Right cardiac atrium (tissue), 5 donors: ENCODE data around the gene CACNA2D1. TPM values are rescaled to one million over a fixed set of nuclear protein-coding genes. Genes with fewer than 3 reads are reported as not detected.

Experiments
- ATAC-seq, 2 donors: fragments of 200-7000 bp; cut with Tn5 transposase; one replicate each; pipeline versions ENCODE4 v1.8.0 to v1.9.1; 2020; ENCODE audit warnings: moderate library complexity in 2 of 2, mild to moderate bottlenecking in 1 of 2
- DNase-seq, 3 donors: peaks; one replicate each; pipeline ENCODE4 v3.0.0-alpha.2; 2020
- H3K27ac ChIP-seq: one replicate; pipeline ENCODE4 v1.5.1; 2013; ENCODE audit warnings: mild to moderate bottlenecking, low read length, control low read depth, moderate library complexity
- H3K27me3 ChIP-seq: one replicate; pipeline ENCODE4 v1.6.1; 2013; ENCODE audit not compliant: control insufficient read depth, insufficient read depth
- H3K4me1 ChIP-seq: one replicate; pipeline ENCODE4 v1.6.1; 2013; ENCODE audit warnings: low read length; ENCODE audit not compliant: control insufficient read depth, insufficient read depth
- H3K4me3 ChIP-seq: one replicate; pipeline ENCODE4 v1.5.1; 2013; ENCODE audit warnings: low read length, control low read depth
- H3K9me3 ChIP-seq: one replicate; pipeline ENCODE4 v1.6.1; 2013; ENCODE audit warnings: low read length; ENCODE audit not compliant: control insufficient read depth
- WGBS: extraction: QIAGEN DNeasy Blood & Tissue Kit; methylation state at CpG from one replicate; pipeline ENCODE4 v1.1.7; 2013; 5-methylcytosine and 5-hydroxymethylcytosine counted together
- intact Hi-C, 4 donors: fragments of 100-400 bp; cut with DNase I; formaldehyde crosslinking; loops; one replicate each; pipeline versions ENCODE4 v1.11.0 to v1.14.0; 2022 to 2023
- long read RNA-seq, 4 donors: library from polyadenylated mRNA; unstranded; transcript quantifications; one replicate each; pipeline ENCODE4 v2.0.0, GENCODE V29; 2020 to 2021
- polyA plus RNA-seq: library from polyadenylated mRNA; stranded (reverse); fragments of 200-250 nt; gene quantifications from one replicate; pipeline ENCODE4 v1.2.3, GENCODE V29; 2013
- total RNA-seq, 4 donors: library from RNA; stranded (reverse); fragmentation: NEBNext Ultra II Directional; extraction: Animal tissue kit (Norgen Biotek cat#: 25700); gene quantifications; one replicate each; pipeline ENCODE4 v1.2.1, GENCODE V29; 2021
- donor health status: healthy with polysubstance abuse.
- donor health status: DM: no; HTN: yes; CAD: no.
- donor health status: DM: no; HTN: no; CAD: no.
- donor health status: DM: no; HTN: yes; CAD: no; lungs with severe emphysema.
- donor health status: DM: yes; HTN: yes; CAD: no.

Gene CACNA2D1
- total RNA-seq = 10 to 100 TPM; 33.7 to 55.2 (median 46.3) TPM
- polyA plus RNA-seq = 9.7 TPM
- long read RNA-seq, donor 1, partial matches to known transcripts = 12 of 29 reads
- long read RNA-seq, donor 1, other reads (novel, unspliced or antisense) = 17 of 29 reads
- long read RNA-seq, donor 2, partial matches to known transcripts = 2 of 10 reads
- long read RNA-seq, donor 2, other reads (novel, unspliced or antisense) = 8 of 10 reads
- long read RNA-seq, donor 3, partial matches to known transcripts = 21 of 38 reads
- long read RNA-seq, donor 3, other reads (novel, unspliced or antisense) = 17 of 38 reads
- long read RNA-seq, donor 4, partial matches to known transcripts = 3 of 16 reads
- long read RNA-seq, donor 4, other reads (novel, unspliced or antisense) = 13 of 16 reads

GRCh38 chr7:82443547-82444219 lies at the start of gene CACNA2D1:
CACNA2D1 (minus strand) TSS chr7:82443777.
- DNase-seq (peak; percentile 90 to 95 (median 95)), ATAC-seq (peak; percentile 98)
- Histone ChIP-seq H3K4me3 (peak within 1 kb of the TSS; percentile 72), H3K9me3 (no peaks in the 10 kb centered on the region), H3K4me1 (no peaks in the 10 kb centered on the region), H3K27me3 (no peaks in the 10 kb centered on the region), H3K27ac (peak within 1 kb of the TSS; percentile 77)
- WGBS = under 1% methylated on average over 82 of the region's 82 CpGs
- intact Hi-C loops = loop anchor here in 2 of 4 donors (10.0 kb wide), 1 partner anchor 209 kb away; no protein-coding TSS in a partner anchor

- Histone ChIP-seq H3K27ac (no peak overlapping the region), H3K27me3 (no peaks in the 10 kb centered on the region), H3K4me1 (no peaks in the 10 kb centered on the region), H3K9me3 (no peaks in the 10 kb centered on the region), H3K4me3 (no peak overlapping the region)
- intact Hi-C loops = loop anchor here in 2 of 4 donors (10.0 kb wide), 2 partner anchors 247 to 437 kb away; no protein-coding TSS in a partner anchor
- no peak for ATAC-seq
- DNase-seq = no peak
- 87% methylated on average over 3 of the region's 3 CpGs for WGBS
Measured at GRCh38 chr7:82481499-82482097, 38.0 kb upstream of the CACNA2D1 start.

GRCh38 chr7:82477733-82478515 lies 34.3 kb upstream of the CACNA2D1 start:
- 40% methylated on average over 2 of the region's 2 CpGs for WGBS
- no peaks in the 10 kb centered on the region for H3K4me1 ChIP-seq
- intact Hi-C loops = loop anchor here in 1 of 4 donors (10.0 kb wide), 1 partner anchor 243 kb away; no protein-coding TSS in a partner anchor
- no peak overlapping the region for H3K27ac ChIP-seq
- H3K4me3 ChIP-seq = no peak overlapping the region
- H3K27me3 ChIP-seq = no peaks in the 10 kb centered on the region
- no peak for DNase-seq
- H3K9me3 ChIP-seq = no peaks in the 10 kb centered on the region
- no peak for ATAC-seq

- H3K9me3 ChIP-seq = no peaks in the 10 kb centered on the region
- H3K27ac ChIP-seq = no peak overlapping the region
- ATAC-seq = no peak
- peak in 1 of 3 donors; percentile 25 for DNase-seq
- H3K4me3 ChIP-seq = no peak overlapping the region
- 94% methylated on average over 9 of the region's 9 CpGs for WGBS
- no peaks in the 10 kb centered on the region for H3K27me3 ChIP-seq
- no peaks in the 10 kb centered on the region for H3K4me1 ChIP-seq
- intact Hi-C loops = loop anchor here in 1 of 4 donors (10.0 kb wide), 1 partner anchor 238 kb away; no protein-coding TSS in a partner anchor
Measured at GRCh38 chr7:82472966-82473365, 29.4 kb upstream of the CACNA2D1 start.

- 82% methylated on average over 6 of the region's 6 CpGs for WGBS
- ATAC-seq (no peak), DNase-seq (no peak)
- Histone ChIP-seq H3K4me3 (no peak overlapping the region), H3K27ac (no peak overlapping the region), H3K9me3 (no peaks in the 10 kb centered on the region), H3K27me3 (no peaks in the 10 kb centered on the region), H3K4me1 (no peaks in the 10 kb centered on the region)
- intact Hi-C loops = loop anchor here in 1 of 4 donors (10.0 kb wide), 1 partner anchor 237 kb away; no protein-coding TSS in a partner anchor
Measured at GRCh38 chr7:82471351-82472020, 27.9 kb upstream of the CACNA2D1 start.

- Histone ChIP-seq H3K9me3 (no peaks in the 10 kb centered on the region), H3K27ac (no peak overlapping the region), H3K27me3 (no peaks in the 10 kb centered on the region), H3K4me3 (no peak overlapping the region), H3K4me1 (no peaks in the 10 kb centered on the region)
- intact Hi-C loops = no loop called here
- ATAC-seq (no peak), DNase-seq (no peak)
- WGBS = 72% methylated on average over 4 of the region's 4 CpGs
Measured at GRCh38 chr7:82469207-82469606, 25.6 kb upstream of the CACNA2D1 start.

- intact Hi-C loops = no loop called here
Measured at GRCh38 chr7:82468435-82468834, 24.9 kb upstream of the CACNA2D1 start.

GRCh38 chr7:82467020-82467419 lies 23.4 kb upstream of the CACNA2D1 start:
- H3K4me3 ChIP-seq = no peak overlapping the region
- H3K27me3 ChIP-seq = no peaks in the 10 kb centered on the region
- H3K4me1 ChIP-seq = no peaks in the 10 kb centered on the region
- intact Hi-C loops = no loop called here
- ATAC-seq (no peak), DNase-seq (no peak)
- no peak overlapping the region for H3K27ac ChIP-seq
- H3K9me3 ChIP-seq = no peaks in the 10 kb centered on the region
- WGBS = 94% methylated on average over 2 of the region's 2 CpGs

More at GRCh38 chr7:82468435-82468834, 24.9 kb upstream of the CACNA2D1 start:
- H3K27ac ChIP-seq = no peak overlapping the region
- ATAC-seq (peak in 1 of 2 donors; percentile 65), DNase-seq (no peak)
- no peak overlapping the region for H3K4me3 ChIP-seq
- H3K4me1 ChIP-seq = no peaks in the 10 kb centered on the region
- 29% methylated on average over 3 of the region's 3 CpGs for WGBS
- H3K9me3 ChIP-seq = no peaks in the 10 kb centered on the region
- no peaks in the 10 kb centered on the region for H3K27me3 ChIP-seq

GRCh38 chr7:82464372-82464771 lies 20.8 kb upstream of the CACNA2D1 start:
- 99% methylated on average over 2 of the region's 2 CpGs for WGBS
- H3K27me3 ChIP-seq = no peaks in the 10 kb centered on the region
- no peak overlapping the region for H3K4me3 ChIP-seq
- no peaks in the 10 kb centered on the region for H3K4me1 ChIP-seq
- DNase-seq (no peak), ATAC-seq (no peak)
- no peaks in the 10 kb centered on the region for H3K9me3 ChIP-seq
- intact Hi-C loops = no loop called here
- no peak overlapping the region for H3K27ac ChIP-seq

GRCh38 chr7:82455295-82455694 lies 11.7 kb upstream of the CACNA2D1 start:
- DNase-seq = no peak
- H3K4me3 ChIP-seq = no peak overlapping the region
- no peaks in the 10 kb centered on the region for H3K9me3 ChIP-seq
- no peaks in the 10 kb centered on the region for H3K4me1 ChIP-seq
- ATAC-seq = no peak
- no peak overlapping the region for H3K27ac ChIP-seq
- intact Hi-C loops = no loop called here
- WGBS = 71% methylated on average over 3 of the region's 3 CpGs
- H3K27me3 ChIP-seq = no peaks in the 10 kb centered on the region
